Panc1 (cell line): ENCODE data around the gene CDCA4. TPM values are rescaled to one million over a fixed set of nuclear protein-coding genes. Genes with fewer than 3 reads are reported as not detected.

Source experiments
- ATAC-seq: fragments of 200-7000 bp; cut with Tn5 transposase; 2 replicates; pipeline ENCODE4 v1.9.1; 2020; ENCODE audit warnings: mild to moderate bottlenecking, moderate library complexity
- BruUV-seq: library from RNA; stranded (reverse); fragments of 400-500 nt; replicated peaks from 2 replicates; lab custom pipeline; 2021; lab: Mats Ljungman, UMichigan
- CTCF ChIA-PET: fragments of 300-600 bp; sonication (Branson Sonifier 250); formaldehyde crosslinking; loops from one replicate; lab custom pipeline; 2022; ENCODE audit warnings: antibody characterized with exemption; lab: Charles Lee
- POLR2A ChIA-PET: fragments of 300-600 bp; sonication (Branson Sonifier 250); formaldehyde crosslinking; loops from one replicate; lab custom pipeline; 2022; ENCODE audit warnings: antibody characterized with exemption; lab: Charles Lee
- DNase-seq: peaks from one replicate; pipeline ENCODE4 v3.0.0-alpha.2; 2010; ENCODE audit warnings: low read depth, low spot score
- H3K27ac ChIP-seq: 2 replicates; pipeline ENCODE4 v1.5.1; 2011; ENCODE audit warnings: mild to moderate bottlenecking, low read length, inconsistent platforms
- H3K27me3 ChIP-seq: fragments of 200-500 bp; sonication (Bioruptor generic); 2 replicates; pipeline ENCODE4 v1.6.0; 2014; ENCODE audit warnings: low read length, inconsistent platforms; ENCODE audit not compliant: control insufficient read depth, insufficient read depth
- H3K36me3 ChIP-seq: fragments of 200-500 bp; sonication (Bioruptor generic); 2 replicates; pipeline ENCODE4 v1.5.1; 2014; ENCODE audit warnings: inconsistent platforms, mild to moderate bottlenecking, low read length, moderate library complexity; ENCODE audit not compliant: control insufficient read depth, insufficient read depth
- H3K4me1 ChIP-seq: 2 replicates; pipeline ENCODE4 v1.5.1; 2011; ENCODE audit warnings: inconsistent platforms, mild to moderate bottlenecking, low read length, moderate library complexity; ENCODE audit not compliant: control insufficient read depth, insufficient read depth
- H3K4me3 ChIP-seq, 2 experiments: 2 replicates each; pipeline ENCODE4 v1.5.1; 2011 to 2012; ENCODE audit warnings: low read depth in 2 of 2, low read length in 2 of 2, mild to moderate bottlenecking in 2 of 2, inconsistent platforms in 1 of 2, moderate library complexity in 1 of 2
- H3K9me3 ChIP-seq: fragments of 200-500 bp; sonication (Bioruptor generic); 2 replicates; pipeline ENCODE4 v1.5.1; 2014; ENCODE audit warnings: low read depth, mild to moderate bottlenecking, inconsistent platforms, low read length, moderate library complexity; ENCODE audit not compliant: control insufficient read depth, insufficient read depth
- POLR2AphosphoS5 ChIP-seq: IDR thresholded peaks from 2 replicates; pipeline ENCODE4 v1.6.1; 2012; ENCODE audit warnings: mild to moderate bottlenecking, low read depth, low read length, moderate library complexity
- SIN3A ChIP-seq: IDR thresholded peaks from 2 replicates; pipeline ENCODE4 v1.6.1; 2012; ENCODE audit warnings: low read depth, mild to moderate bottlenecking, low read length, moderate library complexity, borderline replicate concordance; ENCODE audit not compliant: insufficient read depth
- TCF7L2 ChIP-seq: IDR thresholded peaks from 2 replicates; pipeline ENCODE4 v1.6.1; 2011; ENCODE audit warnings: mild to moderate bottlenecking, low read depth, low read length, inconsistent platforms
- in situ Hi-C: cut with HindIII; loops from 2 replicates; pipeline ENCODE4 v1.10.0; 2016; ENCODE audit warnings: low sequenced_read_pairs, low pct_unique_long_range_greater_than_20kb
- intact Hi-C: fragments of 100-400 bp; cut with micrococcal nuclease; formaldehyde crosslinking; loops from one replicate; pipeline ENCODE4 v1.10.0; 2022; ENCODE audit not compliant: unreplicated experiment
- total RNA-seq: library from RNA; stranded (reverse); gene quantifications from one replicate; pipeline ENCODE4 v1.2.1, GENCODE V29; 2021; ENCODE audit not compliant: unreplicated experiment
- TF ChIP-seq, protein P1 (sequence below): fragments of 450-650 bp; IDR thresholded peaks from 2 replicates; pipeline ENCODE4 v1.5.1; 2017; ENCODE audit warnings: mild to moderate bottlenecking
- TF ChIP-seq, protein P2 (sequence below), 2 experiments: IDR thresholded peaks; 2 replicates each; pipeline ENCODE4 v1.6.1; 2011 to 2012; ENCODE audit warnings: low read depth in 2 of 2, control low read depth in 1 of 2, low read length in 1 of 2, mild to moderate bottlenecking in 1 of 2, moderate library complexity in 1 of 2; ENCODE audit not compliant: insufficient read depth in 1 of 2

Gene CDCA4
- total RNA-seq, 1 experiment from 2014 or later: 39.9 TPM

DNA sequence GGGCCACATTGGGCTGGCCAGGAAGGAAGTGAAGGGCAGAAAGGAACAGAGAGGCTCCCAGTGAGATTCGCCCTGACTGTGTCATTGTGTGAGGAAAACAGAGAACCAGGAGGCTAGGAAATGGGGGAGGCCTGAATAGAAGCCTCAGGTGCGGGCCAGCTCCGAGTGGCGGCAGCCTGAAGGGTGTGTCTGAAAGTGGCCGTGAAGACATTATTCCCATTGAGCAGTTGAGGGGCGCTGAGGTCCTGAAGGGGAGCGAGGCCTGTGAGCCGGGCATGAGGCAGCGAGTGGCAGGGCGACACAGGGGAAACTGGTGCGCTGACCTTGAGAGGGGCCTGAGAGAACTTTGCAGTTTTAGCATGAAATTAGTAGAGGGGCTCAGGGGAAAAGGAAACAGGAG is 28.4 kb downstream of the CDCA4 start:
- no TSS peak for BruUV-seq
- Histone ChIP-seq H3K4me3 (no peak overlapping the region), H3K27ac (no peak overlapping the region), H3K4me1 (no peaks in the 10 kb centered on the region), H3K36me3 (no peaks in the 10 kb centered on the region), H3K27me3 (no peaks in the 10 kb centered on the region), H3K9me3 (no peaks in the 10 kb centered on the region)
- intact Hi-C loops: no loop called here
- in situ Hi-C loops: no loop called here
- no peak for ATAC-seq
- CTCF ChIA-PET: no interaction called here
- TF ChIP-seq, protein P1, sequence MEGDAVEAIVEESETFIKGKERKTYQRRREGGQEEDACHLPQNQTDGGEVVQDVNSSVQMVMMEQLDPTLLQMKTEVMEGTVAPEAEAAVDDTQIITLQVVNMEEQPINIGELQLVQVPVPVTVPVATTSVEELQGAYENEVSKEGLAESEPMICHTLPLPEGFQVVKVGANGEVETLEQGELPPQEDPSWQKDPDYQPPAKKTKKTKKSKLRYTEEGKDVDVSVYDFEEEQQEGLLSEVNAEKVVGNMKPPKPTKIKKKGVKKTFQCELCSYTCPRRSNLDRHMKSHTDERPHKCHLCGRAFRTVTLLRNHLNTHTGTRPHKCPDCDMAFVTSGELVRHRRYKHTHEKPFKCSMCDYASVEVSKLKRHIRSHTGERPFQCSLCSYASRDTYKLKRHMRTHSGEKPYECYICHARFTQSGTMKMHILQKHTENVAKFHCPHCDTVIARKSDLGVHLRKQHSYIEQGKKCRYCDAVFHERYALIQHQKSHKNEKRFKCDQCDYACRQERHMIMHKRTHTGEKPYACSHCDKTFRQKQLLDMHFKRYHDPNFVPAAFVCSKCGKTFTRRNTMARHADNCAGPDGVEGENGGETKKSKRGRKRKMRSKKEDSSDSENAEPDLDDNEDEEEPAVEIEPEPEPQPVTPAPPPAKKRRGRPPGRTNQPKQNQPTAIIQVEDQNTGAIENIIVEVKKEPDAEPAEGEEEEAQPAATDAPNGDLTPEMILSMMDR: no peak
- no peak for TF ChIP-seq SIN3A
- TF ChIP-seq, protein P2, sequence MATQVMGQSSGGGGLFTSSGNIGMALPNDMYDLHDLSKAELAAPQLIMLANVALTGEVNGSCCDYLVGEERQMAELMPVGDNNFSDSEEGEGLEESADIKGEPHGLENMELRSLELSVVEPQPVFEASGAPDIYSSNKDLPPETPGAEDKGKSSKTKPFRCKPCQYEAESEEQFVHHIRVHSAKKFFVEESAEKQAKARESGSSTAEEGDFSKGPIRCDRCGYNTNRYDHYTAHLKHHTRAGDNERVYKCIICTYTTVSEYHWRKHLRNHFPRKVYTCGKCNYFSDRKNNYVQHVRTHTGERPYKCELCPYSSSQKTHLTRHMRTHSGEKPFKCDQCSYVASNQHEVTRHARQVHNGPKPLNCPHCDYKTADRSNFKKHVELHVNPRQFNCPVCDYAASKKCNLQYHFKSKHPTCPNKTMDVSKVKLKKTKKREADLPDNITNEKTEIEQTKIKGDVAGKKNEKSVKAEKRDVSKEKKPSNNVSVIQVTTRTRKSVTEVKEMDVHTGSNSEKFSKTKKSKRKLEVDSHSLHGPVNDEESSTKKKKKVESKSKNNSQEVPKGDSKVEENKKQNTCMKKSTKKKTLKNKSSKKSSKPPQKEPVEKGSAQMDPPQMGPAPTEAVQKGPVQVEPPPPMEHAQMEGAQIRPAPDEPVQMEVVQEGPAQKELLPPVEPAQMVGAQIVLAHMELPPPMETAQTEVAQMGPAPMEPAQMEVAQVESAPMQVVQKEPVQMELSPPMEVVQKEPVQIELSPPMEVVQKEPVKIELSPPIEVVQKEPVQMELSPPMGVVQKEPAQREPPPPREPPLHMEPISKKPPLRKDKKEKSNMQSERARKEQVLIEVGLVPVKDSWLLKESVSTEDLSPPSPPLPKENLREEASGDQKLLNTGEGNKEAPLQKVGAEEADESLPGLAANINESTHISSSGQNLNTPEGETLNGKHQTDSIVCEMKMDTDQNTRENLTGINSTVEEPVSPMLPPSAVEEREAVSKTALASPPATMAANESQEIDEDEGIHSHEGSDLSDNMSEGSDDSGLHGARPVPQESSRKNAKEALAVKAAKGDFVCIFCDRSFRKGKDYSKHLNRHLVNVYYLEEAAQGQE (IDR thresholded peaks at IDR 0.05; ENCODE audit: insufficient read depth in 1 of 2, low read depth in 2 of 2, low read length in 1 of 2): no peak
- TF ChIP-seq POLR2AphosphoS5: no peak
- TF ChIP-seq TCF7L2: no peak
- no peak for DNase-seq
- POLR2A ChIA-PET: no interaction called here

GRCh38 chr14:104991896-104992230 is 29.0 kb downstream of the CDCA4 start:
- no peak for ATAC-seq
- intact Hi-C loops: no loop called here

More at GRCh38 chr14:104991896-104992230, 29.0 kb downstream of the CDCA4 start:
- TF ChIP-seq, protein P2 (IDR thresholded peaks at IDR 0.05; ENCODE audit: insufficient read depth in 1 of 2, low read depth in 2 of 2, low read length in 1 of 2): no peak
- TF ChIP-seq TCF7L2 (no peak), POLR2AphosphoS5 (no peak), SIN3A (no peak)
- TF ChIP-seq, protein P1: no peak
- no peak for DNase-seq
- H3K9me3 ChIP-seq: no peaks in the 10 kb centered on the region
- H3K36me3 ChIP-seq: no peaks in the 10 kb centered on the region
- H3K27me3 ChIP-seq: no peaks in the 10 kb centered on the region
- H3K4me1 ChIP-seq: peaks cover under 1% of the 10 kb centered on the region
- ChIA-PET CTCF (no interaction called here), POLR2A (no interaction called here)
- no peak overlapping the region for H3K4me3 ChIP-seq
- no peak overlapping the region for H3K27ac ChIP-seq
- in situ Hi-C loops: no loop called here
- no TSS peak for BruUV-seq
